Measurements from ENCODE around the gene ZNF813.
"Not testable (repeated sequence)": the region's sequence is repeated elsewhere in the genome, so short reads cannot be mapped to it uniquely, and the experiment has no call there.

Gene ZNF813

DNA sequence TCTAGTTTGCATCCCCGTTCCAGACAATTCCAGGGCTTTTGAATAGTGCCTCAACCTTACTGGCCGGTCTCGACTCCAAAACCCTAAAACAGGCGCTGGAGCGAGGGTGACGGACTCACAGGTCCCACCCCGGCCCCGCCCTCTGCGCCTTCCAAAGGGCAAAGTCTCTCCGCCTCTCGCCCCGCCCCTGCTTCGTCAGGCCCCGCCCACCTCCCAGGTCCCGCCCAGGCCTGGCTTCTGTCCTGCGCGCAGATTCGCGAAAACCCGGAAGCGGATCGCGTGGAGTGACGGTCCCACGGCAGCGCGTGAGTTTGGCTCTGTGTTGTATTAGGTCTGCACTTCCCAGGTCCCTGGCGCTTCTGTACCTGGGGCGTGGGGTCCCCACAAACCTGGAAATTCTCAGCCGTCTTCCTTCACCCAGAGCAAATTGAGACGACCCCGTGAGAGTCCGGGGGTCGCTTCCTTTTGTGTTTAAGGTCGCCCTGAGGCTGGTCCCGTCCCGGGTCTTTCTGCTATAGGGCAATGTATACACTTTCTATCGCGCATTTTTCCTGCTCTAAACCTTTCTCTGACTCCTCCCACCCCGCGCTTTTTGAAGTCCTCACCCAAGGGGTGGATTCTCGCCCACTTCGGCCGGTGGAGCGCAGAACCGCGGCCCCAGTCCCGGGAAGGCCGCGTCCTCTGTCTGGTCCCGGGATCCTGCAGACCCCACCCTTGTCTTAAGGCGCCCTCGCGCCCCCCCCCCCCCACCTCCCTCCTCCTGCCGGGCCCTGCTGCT is at the start of gene ZNF813:
ZNF813 (plus strand) TSS at position 249 of the 778 bp plus-strand sequence. CDS start 16,090 bp downstream, outside the sequence.
- peak; percentile 77 to 89 (median 84) for DNase-seq

GRCh38 chr19:53420520-53421315 is 46.8 kb upstream of the ZNF813 start:
- not testable (repeated sequence) for DNase-seq

DNA sequence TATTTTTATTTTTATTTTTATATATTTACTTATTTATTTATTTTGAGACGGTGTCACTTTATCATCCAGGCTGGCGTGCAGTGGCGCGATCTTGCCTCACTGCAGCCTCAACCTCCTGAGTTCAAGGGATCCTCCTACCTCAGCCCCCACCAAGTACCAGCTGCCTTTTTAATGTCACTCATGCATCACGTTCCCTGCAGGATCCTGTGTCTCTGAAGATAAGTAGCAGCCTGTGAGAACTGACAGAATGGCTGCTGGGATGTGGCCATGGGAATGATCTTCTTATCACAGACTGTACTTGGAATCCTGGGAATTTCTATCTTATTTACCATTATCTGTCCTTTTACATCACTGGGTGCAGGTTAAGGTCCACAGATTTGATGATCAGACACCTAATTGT is 45.0 kb upstream of the ZNF813 start:
- peak in 2 of 3 experiments; percentile 45 to 78 for DNase-seq

- DNase-seq: peak; percentile 22 to 63 (median 54)
Measured at GRCh38 chr19:53423074-53423473, 44.5 kb upstream of the ZNF813 start.

GRCh38 chr19:53423680-53424079 is 43.9 kb upstream of the ZNF813 start:
- DNase-seq: peak in 2 of 3 experiments; percentile 12 to 35

DNA sequence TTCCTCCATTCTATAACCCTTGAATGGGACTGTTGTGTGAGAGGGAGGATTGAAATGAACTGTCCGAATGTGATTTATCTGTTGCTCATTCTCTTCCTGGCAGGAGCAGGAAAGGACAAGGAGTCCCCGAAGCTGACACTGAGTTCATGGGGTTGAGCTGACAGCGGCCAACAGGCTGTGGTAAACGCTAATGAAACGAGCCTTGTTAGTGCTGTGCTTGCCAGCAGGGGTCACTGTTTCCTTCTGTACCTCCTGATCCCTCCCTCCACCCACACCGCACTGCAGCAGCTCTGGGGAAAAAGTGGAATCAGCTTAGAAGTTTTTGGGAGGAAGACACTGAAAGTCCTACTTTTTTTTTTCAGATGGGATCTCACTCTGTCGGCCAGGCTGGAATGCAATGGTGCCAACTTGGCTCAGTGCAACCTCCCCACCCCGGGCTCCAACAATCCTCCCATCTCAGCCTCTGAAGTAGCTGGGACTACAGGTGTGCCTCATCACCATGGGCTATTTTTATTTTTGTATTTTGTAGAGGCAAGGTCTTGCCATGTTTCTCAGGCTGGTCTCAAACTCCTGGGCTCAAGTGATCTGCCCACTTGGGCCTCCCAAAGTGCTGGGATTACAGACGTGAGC is 42.5 kb upstream of the ZNF813 start:
- peak; percentile 4 to 79 (median 59) for DNase-seq

- DNase-seq: peak; percentile 94 to 98 (median 97)
Measured at GRCh38 chr19:53431399-53432087, 36.0 kb upstream of the ZNF813 start, which contains the start of gene ZNF761. ZNF761 (plus strand) TSS chr19:53431984; CDS start chr19:53447269, 15,285 bp downstream.

DNA sequence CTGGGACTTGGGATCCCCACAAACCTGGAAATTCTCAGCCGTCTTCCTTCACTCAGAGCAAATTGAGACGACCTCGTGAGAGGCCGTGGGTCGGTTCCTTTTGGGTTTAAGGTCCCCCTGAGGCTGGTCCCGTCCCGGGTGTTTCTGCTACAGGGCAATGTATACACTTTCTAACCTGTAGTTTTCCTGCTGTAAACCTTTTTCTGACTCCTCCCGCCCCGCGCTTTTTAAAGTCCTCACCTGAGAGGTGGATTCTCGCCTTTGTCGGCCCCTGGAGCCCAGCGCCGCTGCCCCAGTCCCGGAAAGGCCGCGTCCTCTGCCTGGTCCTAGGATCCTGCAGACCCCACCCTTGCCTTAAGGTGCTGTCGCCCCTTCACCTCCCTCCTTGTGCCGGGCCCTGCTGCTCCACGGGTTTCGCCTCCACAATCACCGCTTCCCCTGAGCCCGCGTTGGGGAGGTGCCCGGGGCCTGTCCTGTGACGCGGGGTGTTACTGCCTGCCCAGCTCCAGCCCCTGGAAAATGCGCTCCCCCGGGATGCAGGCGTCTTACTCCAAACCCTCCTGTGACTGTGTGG is 35.4 kb upstream of the ZNF813 start:
- peak in 1 of 3 experiments; percentile 59 for DNase-seq

DNA sequence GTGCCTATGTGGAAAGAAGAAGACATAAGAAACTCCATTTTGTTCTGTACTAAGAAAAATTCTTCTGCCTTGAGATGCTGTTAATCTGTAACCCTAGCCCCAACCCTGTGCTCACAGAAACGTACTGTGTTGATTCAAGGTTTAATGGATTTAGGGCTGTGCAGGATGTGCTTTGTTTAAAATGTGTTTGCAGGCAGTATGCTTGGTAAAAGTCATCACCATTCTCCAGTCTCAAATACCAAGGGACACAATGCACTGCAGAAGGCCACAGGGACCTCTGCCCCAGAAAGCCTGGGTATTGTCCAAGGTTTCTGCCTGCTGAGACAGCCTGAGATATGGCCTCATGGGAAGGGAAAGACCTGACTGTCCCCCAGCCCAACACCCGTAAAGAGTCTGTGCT is 23.7 kb upstream of the ZNF813 start:
- not testable (repeated sequence) for DNase-seq

GRCh38 chr19:53447196-53447595 is 20.3 kb upstream of the ZNF813 start:
- DNase-seq: not testable (repeated sequence)

DNA sequence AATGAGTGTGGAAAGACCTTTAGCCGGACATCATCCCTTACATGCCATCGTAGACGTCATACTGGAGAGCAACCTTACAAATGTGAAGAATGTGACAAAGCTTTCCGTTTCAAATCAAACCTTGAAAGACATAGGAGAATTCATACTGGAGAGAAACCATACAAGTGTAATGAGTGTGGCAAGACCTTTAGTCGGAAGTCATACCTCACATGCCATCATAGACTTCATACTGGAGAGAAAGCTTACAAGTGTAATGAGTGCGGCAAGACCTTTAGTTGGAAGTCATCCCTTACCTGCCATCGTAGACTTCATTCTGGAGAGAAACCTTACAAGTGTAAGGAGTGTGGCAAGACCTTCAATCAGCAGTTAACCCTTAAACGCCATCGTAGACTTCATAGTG is 11.7 kb upstream of the ZNF813 start:
- no peak for DNase-seq

DNA sequence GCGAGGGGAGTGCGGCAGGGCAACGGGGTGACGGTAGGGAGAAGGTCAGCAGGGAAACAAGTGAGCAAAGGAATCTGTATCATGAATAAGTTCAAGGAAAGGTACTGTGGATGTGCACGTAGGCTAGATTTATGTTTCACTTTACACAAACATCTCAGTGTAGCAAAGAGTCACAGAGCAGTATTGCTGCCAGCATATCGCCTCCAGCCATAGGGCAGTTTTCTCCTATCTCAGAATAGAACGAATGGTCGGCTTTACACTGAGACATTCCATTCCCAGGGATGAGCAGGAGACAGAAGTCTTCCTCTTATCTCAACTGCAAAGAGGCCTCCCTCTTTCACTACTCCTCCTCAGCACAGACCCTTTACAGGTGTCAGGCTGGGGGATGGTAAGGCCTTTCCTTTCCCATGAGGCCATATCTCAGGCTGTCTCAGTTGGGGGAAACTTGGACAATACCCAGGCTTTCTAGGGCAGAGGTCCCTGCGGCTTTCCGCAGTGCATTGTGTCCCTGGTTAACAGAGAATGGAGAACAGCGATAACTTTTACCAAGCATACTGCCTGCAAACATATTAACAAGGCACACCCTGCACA is 7.3 kb upstream of the ZNF813 start:
- not testable (repeated sequence) for DNase-seq

DNA sequence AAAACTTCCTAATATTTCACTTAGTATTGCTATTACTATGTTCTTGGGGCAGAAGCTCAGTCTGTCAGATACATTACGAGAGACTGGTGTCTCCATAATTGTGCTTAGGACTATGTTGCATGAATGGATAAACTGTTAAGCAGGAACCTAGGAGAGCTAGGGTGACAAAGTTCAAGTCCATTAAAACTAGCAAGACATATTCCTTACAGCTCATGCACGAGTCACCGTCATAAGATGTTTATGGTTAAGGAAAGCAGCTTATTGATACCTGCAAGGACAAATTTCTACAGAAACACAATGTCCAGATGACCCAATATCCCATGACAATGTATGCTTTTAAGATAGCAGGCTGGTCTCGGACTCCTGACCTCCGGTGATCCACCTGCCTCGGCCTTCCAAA is 5.7 kb upstream of the ZNF813 start:
- no peak for DNase-seq

GRCh38 chr19:53462861-53463260 is 4.7 kb upstream of the ZNF813 start:
- DNase-seq: no peak

GRCh38 chr19:53463263-53463662 is 4.3 kb upstream of the ZNF813 start:
- no peak for DNase-seq

DNA sequence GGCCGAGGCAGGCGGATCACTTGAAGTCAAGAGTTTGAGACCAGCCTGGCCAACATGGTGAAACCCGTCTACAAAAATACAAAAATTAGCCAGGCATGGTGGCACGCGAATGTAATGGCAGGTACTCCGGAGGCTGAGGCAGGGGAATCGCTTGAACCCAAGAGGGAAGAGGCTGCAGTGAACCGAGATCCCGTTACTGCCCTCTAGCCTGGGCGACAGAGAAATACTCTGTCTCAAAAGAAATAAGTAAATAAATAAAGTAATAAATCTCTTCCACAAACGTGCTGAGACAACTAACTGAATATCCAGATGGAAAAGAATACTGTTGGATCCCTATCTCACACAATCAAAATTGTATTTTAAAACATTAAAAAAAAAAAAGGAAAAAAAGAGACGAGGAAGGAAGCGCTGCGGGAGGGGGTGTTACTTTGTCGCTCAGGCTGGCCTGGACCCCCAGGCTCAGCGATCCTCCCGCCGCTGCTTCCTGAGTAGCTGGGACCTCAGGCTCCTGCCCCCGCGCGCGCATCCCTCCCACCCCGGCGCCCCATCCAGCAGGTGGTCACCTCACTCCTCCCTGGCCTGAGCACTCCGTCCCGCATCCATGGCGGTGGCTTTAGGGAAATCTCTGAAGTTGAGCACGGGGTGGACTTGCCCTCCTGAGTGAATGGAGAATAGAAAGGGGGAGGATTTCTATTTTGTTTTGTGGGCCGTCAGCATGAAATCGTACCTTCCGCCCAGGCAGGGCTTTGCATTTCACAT is 628 bp upstream of the ZNF813 start:
- peak in 1 of 3 experiments; percentile 48 for DNase-seq

DNA sequence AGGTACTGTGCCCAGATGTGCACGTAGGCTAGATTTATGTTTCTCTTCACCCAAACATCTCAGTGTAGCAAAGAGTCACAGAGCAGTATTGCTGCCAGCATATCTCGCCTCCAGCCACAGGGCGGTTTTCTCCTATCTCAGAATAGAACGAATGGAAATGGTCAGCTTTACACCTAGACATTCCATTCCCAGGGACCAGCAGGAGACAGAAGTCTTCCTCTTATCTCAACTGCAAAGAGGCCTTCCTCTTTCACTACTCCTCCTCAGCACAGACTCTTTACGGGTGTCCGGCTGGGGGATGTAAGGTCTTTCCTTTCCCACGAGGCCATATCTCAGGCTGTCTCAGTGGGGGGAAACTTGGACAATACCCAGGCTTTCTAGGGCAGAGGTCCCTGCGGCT is 1.1 kb downstream of the ZNF813 start:
- DNase-seq: not testable (repeated sequence)

DNA sequence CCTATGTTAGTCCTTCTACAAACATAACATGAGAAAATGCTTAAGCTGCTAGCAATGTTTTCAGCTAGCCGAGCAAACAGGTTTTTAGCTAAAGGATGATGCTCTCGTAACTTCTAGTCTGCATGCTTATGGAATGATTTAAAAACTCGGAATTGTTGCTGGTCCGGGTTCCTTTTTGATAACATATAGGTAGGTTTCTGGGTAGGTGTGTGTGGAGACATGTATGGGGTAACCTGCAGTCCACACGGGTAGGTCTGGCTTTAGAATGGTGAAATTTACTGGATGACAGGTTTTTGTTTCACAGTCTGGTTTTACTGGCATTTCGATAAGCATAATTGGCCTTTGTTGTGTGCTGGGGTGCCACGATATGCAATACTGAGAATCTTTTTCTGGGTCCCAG is 4.4 kb downstream of the ZNF813 start:
- DNase-seq: no peak

DNA sequence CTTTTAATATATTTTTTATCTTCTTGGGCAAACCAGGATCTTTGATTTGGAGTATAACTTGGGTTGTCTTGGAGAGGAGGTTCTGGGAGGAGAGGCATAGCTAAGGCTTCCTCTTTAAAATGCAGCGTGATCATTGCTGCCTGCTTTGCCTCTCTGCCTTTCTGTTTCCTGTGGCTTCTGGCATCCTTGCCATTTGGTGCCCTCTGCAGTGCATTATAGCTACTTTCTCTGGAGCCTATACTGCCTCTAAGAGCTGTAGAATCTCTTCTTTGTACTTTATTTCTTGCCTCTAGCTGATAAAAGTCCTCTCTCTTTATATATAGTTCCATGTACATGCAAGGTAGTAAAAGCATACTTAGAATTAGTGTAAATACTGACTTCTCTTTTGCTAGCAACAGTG is 7.3 kb downstream of the ZNF813 start:
- DNase-seq: not testable (repeated sequence)

DNA sequence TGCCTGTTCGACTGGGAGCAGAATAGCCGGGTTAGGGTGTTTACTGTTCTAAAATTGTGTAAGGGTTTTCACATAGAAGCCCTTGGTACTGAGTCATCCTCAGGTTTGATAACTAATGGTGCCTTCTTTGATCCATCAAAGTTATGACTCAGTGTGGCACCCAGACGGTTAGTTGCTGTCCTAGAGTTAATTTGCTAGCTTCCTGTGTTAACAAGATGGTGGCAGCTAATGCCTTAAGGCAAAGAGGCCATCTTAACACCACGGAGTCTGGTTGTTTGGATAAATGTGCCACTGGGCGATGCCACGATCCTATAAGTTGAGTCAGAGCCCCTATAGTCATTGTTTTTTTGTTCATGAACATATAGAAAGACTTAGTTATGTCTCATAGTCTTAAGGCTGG is 7.9 kb downstream of the ZNF813 start:
- DNase-seq: not testable (repeated sequence)

DNA sequence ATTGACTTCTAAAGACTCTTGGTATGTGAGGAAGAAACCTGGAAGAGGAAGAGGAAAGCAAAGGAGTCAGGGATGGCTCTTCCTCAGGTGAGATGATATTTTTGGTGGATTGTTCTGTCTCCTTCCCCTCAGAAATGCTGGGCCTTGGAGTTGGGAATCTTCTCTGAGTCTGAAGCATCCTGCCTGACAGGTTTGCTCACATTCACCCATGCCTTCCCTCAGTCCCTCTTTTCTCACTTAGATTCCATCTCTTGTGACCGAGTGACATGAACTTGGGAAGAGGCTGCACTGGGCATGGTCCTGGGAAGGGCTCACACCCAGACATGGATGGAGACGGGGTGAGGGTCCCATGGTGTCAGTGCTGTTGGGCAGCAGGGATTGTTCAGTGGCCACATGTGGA is 16.2 kb downstream of the ZNF813 start:
- not testable (repeated sequence) for DNase-seq

Data from NCI-H1417 (cell line).